Measurements from ENCODE around the gene ADGRA1. TPM values are rescaled to one million over a fixed set of nuclear protein-coding genes. Genes with fewer than 3 reads are reported as not detected.

ADGRA1 gene
- total and polyA plus RNA-seq, 2 donors (not counting 1 experiment from before 2014, with no cell fraction given), result not detected

GRCh38 chr10:133046390-133046765 lies 41.3 kb upstream of the ADGRA1 start:
- Histone ChIP-seq H4K20me1 (ENCODE audit: control insufficient read depth, extremely low read depth, insufficient read depth, low read length) (no peaks in the 10 kb centered on the region), H3K4me2 (ENCODE audit: extremely low read depth, insufficient read depth, low read length) (no peak overlapping the region), H3K4me3 (replicated peaks in 1 of 4; ENCODE audit: control extremely low read depth in 1 of 4, insufficient read depth in 1 of 4, low read depth in 3 of 4, low read length in 4 of 4) (no peak overlapping the region), H3K9me3 (ENCODE audit: control insufficient read depth, insufficient read depth, low read depth, low read length) (no peaks in the 10 kb centered on the region), H2AFZ (ENCODE audit: low read length) (no peak overlapping the region), H3K27me3 (ENCODE audit: control insufficient read depth, insufficient read depth, low read length) (no peaks in the 10 kb centered on the region), H3K4me1 (ENCODE audit: control insufficient read depth, extremely low read depth, insufficient read depth, low read length) (no peaks in the 10 kb centered on the region), H3K36me3 (ENCODE audit: control insufficient read depth, insufficient read depth, low read length) (no peaks in the 10 kb centered on the region), H3K9ac (ENCODE audit: insufficient read depth, low read length) (no peak overlapping the region), H3K27ac (ENCODE audit: insufficient read depth, low read length) (no peak overlapping the region), H3K79me2 (ENCODE audit: control insufficient read depth, insufficient read depth, low read length) (no peaks in the 10 kb centered on the region)
- DNase-seq (ENCODE audit: low read depth in 2 of 2), result no peak
- TF ChIP-seq, protein P1, sequence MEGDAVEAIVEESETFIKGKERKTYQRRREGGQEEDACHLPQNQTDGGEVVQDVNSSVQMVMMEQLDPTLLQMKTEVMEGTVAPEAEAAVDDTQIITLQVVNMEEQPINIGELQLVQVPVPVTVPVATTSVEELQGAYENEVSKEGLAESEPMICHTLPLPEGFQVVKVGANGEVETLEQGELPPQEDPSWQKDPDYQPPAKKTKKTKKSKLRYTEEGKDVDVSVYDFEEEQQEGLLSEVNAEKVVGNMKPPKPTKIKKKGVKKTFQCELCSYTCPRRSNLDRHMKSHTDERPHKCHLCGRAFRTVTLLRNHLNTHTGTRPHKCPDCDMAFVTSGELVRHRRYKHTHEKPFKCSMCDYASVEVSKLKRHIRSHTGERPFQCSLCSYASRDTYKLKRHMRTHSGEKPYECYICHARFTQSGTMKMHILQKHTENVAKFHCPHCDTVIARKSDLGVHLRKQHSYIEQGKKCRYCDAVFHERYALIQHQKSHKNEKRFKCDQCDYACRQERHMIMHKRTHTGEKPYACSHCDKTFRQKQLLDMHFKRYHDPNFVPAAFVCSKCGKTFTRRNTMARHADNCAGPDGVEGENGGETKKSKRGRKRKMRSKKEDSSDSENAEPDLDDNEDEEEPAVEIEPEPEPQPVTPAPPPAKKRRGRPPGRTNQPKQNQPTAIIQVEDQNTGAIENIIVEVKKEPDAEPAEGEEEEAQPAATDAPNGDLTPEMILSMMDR (conservative IDR thresholded peaks at IDR 0.05 in 1 of 2, IDR thresholded peaks at IDR 0.05 in 1 of 2; ENCODE audit: low read depth in 1 of 2, low read length in 2 of 2), result no peak
- TF ChIP-seq EZH2 (IDR thresholded peaks at IDR 0.05; ENCODE audit: low read length, missing control alignments), result no peak

- H3K4me2 ChIP-seq (ENCODE audit: extremely low read depth, insufficient read depth, low read length), result no peak overlapping the region
Measured at GRCh38 chr10:133047526-133048123, 40.1 kb upstream of the ADGRA1 start.

GRCh38 chr10:133048266-133048665 lies 39.5 kb upstream of the ADGRA1 start:
- TF ChIP-seq EZH2 (IDR thresholded peaks at IDR 0.05; ENCODE audit: low read length, missing control alignments), result no peak
- TF ChIP-seq, protein P1 (conservative IDR thresholded peaks at IDR 0.05 in 1 of 2, IDR thresholded peaks at IDR 0.05 in 1 of 2; ENCODE audit: low read depth in 1 of 2, low read length in 2 of 2), result no peak
- H3K27ac ChIP-seq (ENCODE audit: insufficient read depth, low read length), result no peak overlapping the region
- H4K20me1 ChIP-seq (ENCODE audit: control insufficient read depth, extremely low read depth, insufficient read depth, low read length), result no peaks in the 10 kb centered on the region
- no peak overlapping the region for H3K9ac ChIP-seq (ENCODE audit: insufficient read depth, low read length)
- H3K9me3 ChIP-seq (ENCODE audit: control insufficient read depth, insufficient read depth, low read depth, low read length), result no peaks in the 10 kb centered on the region
- no peak for DNase-seq (ENCODE audit: low read depth in 2 of 2)
- no peak overlapping the region for H3K4me3 ChIP-seq (replicated peaks in 1 of 4; ENCODE audit: control extremely low read depth in 1 of 4, insufficient read depth in 1 of 4, low read depth in 3 of 4, low read length in 4 of 4)
- H2AFZ ChIP-seq (ENCODE audit: low read length), result no peak overlapping the region
- no peak overlapping the region for H3K4me2 ChIP-seq (ENCODE audit: extremely low read depth, insufficient read depth, low read length)
- no peaks in the 10 kb centered on the region for H3K79me2 ChIP-seq (ENCODE audit: control insufficient read depth, insufficient read depth, low read length)
- H3K4me1 ChIP-seq (ENCODE audit: control insufficient read depth, extremely low read depth, insufficient read depth, low read length), result no peaks in the 10 kb centered on the region
- H3K36me3 ChIP-seq (ENCODE audit: control insufficient read depth, insufficient read depth, low read length), result no peaks in the 10 kb centered on the region
- H3K27me3 ChIP-seq (ENCODE audit: control insufficient read depth, insufficient read depth, low read length), result no peaks in the 10 kb centered on the region

More at GRCh38 chr10:133047526-133048123, 40.1 kb upstream of the ADGRA1 start:
- Histone ChIP-seq H4K20me1 (ENCODE audit: control insufficient read depth, extremely low read depth, insufficient read depth, low read length) (no peaks in the 10 kb centered on the region), H3K4me1 (ENCODE audit: control insufficient read depth, extremely low read depth, insufficient read depth, low read length) (no peaks in the 10 kb centered on the region), H3K36me3 (ENCODE audit: control insufficient read depth, insufficient read depth, low read length) (no peaks in the 10 kb centered on the region), H3K27ac (ENCODE audit: insufficient read depth, low read length) (no peak overlapping the region), H3K4me3 (replicated peaks in 1 of 4; ENCODE audit: control extremely low read depth in 1 of 4, insufficient read depth in 1 of 4, low read depth in 3 of 4, low read length in 4 of 4) (no peak overlapping the region), H2AFZ (ENCODE audit: low read length) (no peak overlapping the region), H3K9ac (ENCODE audit: insufficient read depth, low read length) (no peak overlapping the region), H3K9me3 (ENCODE audit: control insufficient read depth, insufficient read depth, low read depth, low read length) (no peaks in the 10 kb centered on the region), H3K27me3 (ENCODE audit: control insufficient read depth, insufficient read depth, low read length) (no peaks in the 10 kb centered on the region), H3K79me2 (ENCODE audit: control insufficient read depth, insufficient read depth, low read length) (no peaks in the 10 kb centered on the region)
- DNase-seq (ENCODE audit: low read depth in 2 of 2), result no peak
- TF ChIP-seq EZH2 (IDR thresholded peaks at IDR 0.05; ENCODE audit: low read length, missing control alignments), result no peak
- TF ChIP-seq, protein P1 (conservative IDR thresholded peaks at IDR 0.05 in 1 of 2, IDR thresholded peaks at IDR 0.05 in 1 of 2; ENCODE audit: low read depth in 1 of 2, low read length in 2 of 2), result no peak
